Sigmoid colon (tissue), 4 donors: ENCODE data around the gene CDK14.

Experiments used
- CTCF ChIP-seq, 4 experiments: fragments of 450-650 bp in 3 of 4; fragments of 200-600 bp in 1 of 4; IDR thresholded peaks; one replicate each; pipeline ENCODE4 v1.5.1; 2016 to 2019; ENCODE audit warnings: antibody characterized with exemption in 4 of 4, mild to moderate bottlenecking in 3 of 4, moderate library complexity in 2 of 4
- EP300 ChIP-seq, 4 donors: sonication (generic); formaldehyde crosslinking; IDR thresholded peaks; one replicate each; pipeline ENCODE4 v1.6.1; 2017; ENCODE audit warnings: antibody characterized with exemption in 4 of 4
- POLR2A ChIP-seq, 2 donors: fragments of 450-650 bp; IDR thresholded peaks; one replicate each; pipeline ENCODE4 v1.6.1; 2016; ENCODE audit warnings: antibody characterized with exemption in 2 of 2, mild to moderate bottlenecking in 2 of 2, moderate library complexity in 2 of 2
- POLR2AphosphoS5 ChIP-seq, 4 donors: sonication (generic); formaldehyde crosslinking; IDR thresholded peaks; one replicate each; pipeline ENCODE4 v1.6.1; 2017; ENCODE audit warnings: antibody characterized with exemption in 4 of 4

GRCh38 chr7:90605055-90605454 lies 8.9 kb downstream of the CDK14 start:
- TF ChIP-seq POLR2A (IDR thresholded peaks at IDR 0.05) (no peak), CTCF (IDR thresholded peaks at IDR 0.05) (no peak), EP300 (IDR thresholded peaks at IDR 0.05) (no peak), POLR2AphosphoS5 (IDR thresholded peaks at IDR 0.05) (no peak)
